KMS-11 (cell line): ENCODE results near the gene STX12.

ENCODE experiments used
- H2AFZ ChIP-seq: fragments of 200-600 bp; sonication (generic); 2 replicates; pipeline ENCODE4 v1.6.1; 2016; ENCODE audit warnings: antibody characterized with exemption, mixed run types, low read depth
- H3K27ac ChIP-seq: fragments of 200-600 bp; sonication (generic); 2 replicates; pipeline ENCODE4 v1.6.1; 2016; ENCODE audit warnings: mild to moderate bottlenecking, mixed run types
- H3K27me3 ChIP-seq: fragments of 200-600 bp; sonication (generic); 2 replicates; pipeline ENCODE4 v1.6.1; 2017; ENCODE audit warnings: mild to moderate bottlenecking, low read depth, mixed run types, moderate library complexity; ENCODE audit not compliant: insufficient read depth
- H3K36me3 ChIP-seq: fragments of 200-600 bp; sonication (generic); 2 replicates; pipeline ENCODE4 v1.6.1; 2017; ENCODE audit warnings: mild to moderate bottlenecking, mixed run types; ENCODE audit not compliant: insufficient read depth
- H3K4me1 ChIP-seq: fragments of 200-600 bp; sonication (generic); 2 replicates; pipeline ENCODE4 v1.6.1; 2016; ENCODE audit warnings: mild to moderate bottlenecking, low read depth, mixed run types; ENCODE audit not compliant: poor library complexity, severe bottlenecking
- H3K4me2 ChIP-seq: fragments of 200-600 bp; sonication (generic); 2 replicates; pipeline ENCODE4 v1.7.0; 2016; ENCODE audit warnings: mild to moderate bottlenecking, mixed run types
- H3K4me3 ChIP-seq: fragments of 200-600 bp; sonication (generic); IDR thresholded peaks from 2 replicates; pipeline ENCODE4 v1.6.1; 2017; ENCODE audit warnings: low read depth, low read length, mixed read lengths; ENCODE audit not compliant: insufficient read depth
- H3K79me2 ChIP-seq: fragments of 200-600 bp; sonication (generic); 2 replicates; pipeline ENCODE4 v1.6.1; 2016; ENCODE audit warnings: low read depth, mixed run types; ENCODE audit not compliant: insufficient read depth
- H3K9ac ChIP-seq: fragments of 200-600 bp; sonication (generic); 2 replicates; pipeline ENCODE4 v1.6.1; 2016; ENCODE audit warnings: mild to moderate bottlenecking, mixed run types
- H4K20me1 ChIP-seq: fragments of 200-600 bp; sonication (generic); 2 replicates; pipeline ENCODE4 v1.6.1; 2016; ENCODE audit warnings: mild to moderate bottlenecking, mixed run types; ENCODE audit not compliant: insufficient read depth
- TF ChIP-seq, protein P1 (sequence below): fragments of 200-600 bp; sonication (generic); conservative IDR thresholded peaks from 2 replicates; pipeline ENCODE4 v1.6.1; 2017; ENCODE audit warnings: low read depth, mild to moderate bottlenecking, antibody characterized with exemption, low read length, moderate library complexity, mixed read lengths

The STX12 gene

DNA sequence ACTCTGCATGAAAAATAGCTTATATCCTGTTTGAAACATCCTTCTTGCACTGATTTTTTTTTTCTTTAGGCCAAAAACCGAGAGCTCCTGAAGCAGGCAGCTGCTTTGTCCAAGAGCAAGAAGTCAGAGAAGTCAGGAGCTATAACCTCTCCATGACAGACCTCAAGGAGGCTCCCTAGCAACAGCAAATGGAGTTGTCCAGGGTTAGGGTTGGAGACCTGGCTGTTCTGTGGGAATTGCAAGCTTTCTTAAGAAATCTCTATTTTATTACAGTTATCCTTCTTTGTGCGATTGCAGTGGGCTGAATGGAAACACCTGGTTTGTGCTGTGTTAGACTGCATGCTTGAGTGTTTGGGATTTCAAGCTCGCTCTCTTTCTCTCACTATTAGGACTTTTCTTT lies 12.6 kb upstream of the STX12 start:
- no peak overlapping the region for H3K27ac ChIP-seq
- no peaks in the 10 kb centered on the region for H3K79me2 ChIP-seq
- no peaks in the 10 kb centered on the region for H4K20me1 ChIP-seq
- H3K4me3 ChIP-seq, result no peak overlapping the region
- no peaks in the 10 kb centered on the region for H3K27me3 ChIP-seq
- no peaks in the 10 kb centered on the region for H3K4me1 ChIP-seq
- TF ChIP-seq, protein P1, sequence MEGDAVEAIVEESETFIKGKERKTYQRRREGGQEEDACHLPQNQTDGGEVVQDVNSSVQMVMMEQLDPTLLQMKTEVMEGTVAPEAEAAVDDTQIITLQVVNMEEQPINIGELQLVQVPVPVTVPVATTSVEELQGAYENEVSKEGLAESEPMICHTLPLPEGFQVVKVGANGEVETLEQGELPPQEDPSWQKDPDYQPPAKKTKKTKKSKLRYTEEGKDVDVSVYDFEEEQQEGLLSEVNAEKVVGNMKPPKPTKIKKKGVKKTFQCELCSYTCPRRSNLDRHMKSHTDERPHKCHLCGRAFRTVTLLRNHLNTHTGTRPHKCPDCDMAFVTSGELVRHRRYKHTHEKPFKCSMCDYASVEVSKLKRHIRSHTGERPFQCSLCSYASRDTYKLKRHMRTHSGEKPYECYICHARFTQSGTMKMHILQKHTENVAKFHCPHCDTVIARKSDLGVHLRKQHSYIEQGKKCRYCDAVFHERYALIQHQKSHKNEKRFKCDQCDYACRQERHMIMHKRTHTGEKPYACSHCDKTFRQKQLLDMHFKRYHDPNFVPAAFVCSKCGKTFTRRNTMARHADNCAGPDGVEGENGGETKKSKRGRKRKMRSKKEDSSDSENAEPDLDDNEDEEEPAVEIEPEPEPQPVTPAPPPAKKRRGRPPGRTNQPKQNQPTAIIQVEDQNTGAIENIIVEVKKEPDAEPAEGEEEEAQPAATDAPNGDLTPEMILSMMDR, result no peak
- no peaks in the 10 kb centered on the region for H3K36me3 ChIP-seq
- H2AFZ ChIP-seq, result no peak overlapping the region
- no peak overlapping the region for H3K4me2 ChIP-seq
- no peak overlapping the region for H3K9ac ChIP-seq

DNA sequence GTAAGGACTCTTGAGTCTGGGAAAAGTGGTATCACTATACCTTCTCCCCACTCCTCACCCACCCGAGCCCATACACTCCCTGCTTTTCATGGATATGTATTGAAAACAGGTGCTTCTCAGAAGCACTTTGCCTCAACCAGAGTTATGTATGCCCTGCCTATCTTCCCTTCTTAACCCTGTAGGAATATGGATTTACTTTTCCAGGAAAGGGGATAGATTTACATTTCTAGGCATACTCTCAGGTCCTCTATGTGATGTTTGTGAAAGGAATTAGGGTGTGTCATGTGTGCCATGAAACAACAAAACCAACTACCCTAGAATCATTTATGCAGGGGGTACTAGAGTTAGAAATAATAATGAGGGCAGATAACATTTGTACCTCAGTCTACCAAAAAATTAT lies 11.0 kb upstream of the STX12 start:
- H3K4me2 ChIP-seq, result no peak overlapping the region
- H3K9ac ChIP-seq, result no peak overlapping the region
- no peak overlapping the region for H2AFZ ChIP-seq
- TF ChIP-seq, protein P1, result no peak
- H3K4me1 ChIP-seq, result no peaks in the 10 kb centered on the region
- H4K20me1 ChIP-seq, result no peaks in the 10 kb centered on the region
- no peaks in the 10 kb centered on the region for H3K79me2 ChIP-seq
- H3K36me3 ChIP-seq, result no peaks in the 10 kb centered on the region
- no peaks in the 10 kb centered on the region for H3K27me3 ChIP-seq
- H3K27ac ChIP-seq, result no peak overlapping the region
- no peak overlapping the region for H3K4me3 ChIP-seq

DNA sequence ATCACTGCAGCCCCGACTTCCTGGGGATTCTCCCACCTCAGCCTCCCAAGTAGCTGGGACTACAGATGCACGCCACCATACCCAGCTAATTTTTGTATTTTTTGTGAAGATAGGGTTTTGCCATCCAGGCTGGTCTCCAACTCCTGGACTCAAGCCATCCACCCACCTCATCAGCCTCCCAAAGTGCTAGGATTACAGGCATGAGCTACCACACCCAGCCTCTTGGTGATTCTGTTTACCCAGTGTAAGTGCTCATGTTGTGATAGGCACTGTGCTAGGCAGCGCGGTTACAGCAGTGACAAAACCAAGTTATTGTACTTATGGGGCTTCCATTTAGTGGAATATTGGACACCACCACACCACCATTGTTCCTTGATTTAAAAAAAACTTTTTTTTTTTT lies 9.7 kb upstream of the STX12 start:
- H3K27ac ChIP-seq, result no peak overlapping the region
- H3K4me1 ChIP-seq, result no peaks in the 10 kb centered on the region
- H3K9ac ChIP-seq, result no peak overlapping the region
- H4K20me1 ChIP-seq, result no peaks in the 10 kb centered on the region
- no peaks in the 10 kb centered on the region for H3K79me2 ChIP-seq
- H3K4me3 ChIP-seq, result no peak overlapping the region
- no peaks in the 10 kb centered on the region for H3K36me3 ChIP-seq
- no peak overlapping the region for H2AFZ ChIP-seq
- no peaks in the 10 kb centered on the region for H3K27me3 ChIP-seq
- TF ChIP-seq, protein P1, result no peak
- no peak overlapping the region for H3K4me2 ChIP-seq

DNA sequence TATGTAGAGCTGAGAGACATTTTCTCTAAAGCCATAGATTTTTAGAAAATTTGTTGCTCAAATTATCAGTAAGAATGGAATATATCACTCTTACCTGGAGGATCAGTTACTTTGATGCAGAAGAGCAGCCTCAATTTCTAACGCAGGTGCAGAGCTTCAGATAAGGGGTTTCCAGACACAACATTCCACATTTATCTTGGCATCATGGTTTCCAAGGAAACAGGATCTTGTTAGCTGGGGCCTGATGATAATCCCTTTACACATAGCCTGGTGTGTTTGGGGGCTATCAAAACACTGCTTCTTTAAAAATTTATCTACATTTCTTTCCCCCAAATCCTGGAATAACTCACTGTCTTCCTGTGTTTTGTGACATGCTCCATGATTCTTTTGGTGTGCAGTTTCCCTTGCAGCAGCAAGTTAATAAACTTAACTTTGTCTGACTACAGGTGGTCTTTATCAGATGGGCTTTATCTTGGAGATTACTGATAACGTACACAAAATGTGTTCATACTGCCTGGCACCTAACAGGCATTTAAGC lies 2.7 kb upstream of the STX12 start:
- Histone ChIP-seq H3K4me1 (peaks cover 16% of the 10 kb centered on the region), H4K20me1 (no peaks in the 10 kb centered on the region), H2AFZ (no peak overlapping the region), H3K4me2 (no peak overlapping the region), H3K4me3 (no peak overlapping the region), H3K27me3 (no peaks in the 10 kb centered on the region), H3K9ac (no peak overlapping the region), H3K79me2 (peaks cover 21% of the 10 kb centered on the region; the same call in 1 of the 2 replicates), H3K27ac (no peak overlapping the region), H3K36me3 (no peaks in the 10 kb centered on the region)
- TF ChIP-seq, protein P1, result no peak
